DND-41 (cell line): Measurements from ENCODE around the gene ARMH3.

Source experiments
- ATAC-seq: fragments of 200-7000 bp; cut with Tn5 transposase; 3 replicates; pipeline ENCODE4 v1.9.1; 2021; ENCODE audit warnings: low read depth; ENCODE audit not compliant: insufficient read depth
- DNase-seq: peaks from one replicate; pipeline ENCODE4 v3.0.0-alpha.2; 2020
- H2AFZ ChIP-seq: 2 replicates; pipeline ENCODE4 v1.6.0; 2012; ENCODE audit warnings: low read depth, low read length
- H3K27ac ChIP-seq: 2 replicates; pipeline ENCODE4 v1.5.1; 2012; ENCODE audit warnings: low read length, inconsistent platforms
- H3K27me3 ChIP-seq: fragments of 200-600 bp; sonication (generic); 2 replicates; pipeline ENCODE4 v1.6.0; 2012; ENCODE audit warnings: low read length, mild to moderate bottlenecking, inconsistent platforms; ENCODE audit not compliant: insufficient read depth, poor library complexity
- H3K36me3 ChIP-seq: 2 replicates; pipeline ENCODE4 v1.5.1; 2012; ENCODE audit warnings: low read length, inconsistent platforms; ENCODE audit not compliant: insufficient read depth
- H3K4me1 ChIP-seq: 2 replicates; pipeline ENCODE4 v1.5.1; 2012; ENCODE audit warnings: mild to moderate bottlenecking, low read length; ENCODE audit not compliant: insufficient read depth
- H3K4me2 ChIP-seq: 2 replicates; pipeline ENCODE4 v1.6.0; 2012; ENCODE audit warnings: mild to moderate bottlenecking, moderate library complexity, low read length, inconsistent platforms; ENCODE audit not compliant: insufficient read depth
- H3K4me3 ChIP-seq, 2 experiments: fragments of 200-600 bp in 1 of 2; shearing (Covaris generic) in 1 of 2; 2 replicates each; pipeline ENCODE4 v1.5.1; 2012 to 2016; ENCODE audit warnings: inconsistent platforms in 2 of 2, low read length in 2 of 2, mild to moderate bottlenecking in 2 of 2, low read depth in 1 of 2, moderate library complexity in 1 of 2
- H3K79me2 ChIP-seq: 2 replicates; pipeline ENCODE4 v1.6.0; 2012; ENCODE audit warnings: low read length, inconsistent platforms; ENCODE audit not compliant: insufficient read depth
- H3K9ac ChIP-seq: 2 replicates; pipeline ENCODE4 v1.6.0; 2012; ENCODE audit warnings: low read depth, mild to moderate bottlenecking, inconsistent platforms, low read length, moderate library complexity
- H3K9me3 ChIP-seq: 2 replicates; pipeline ENCODE4 v1.5.1; 2012; ENCODE audit warnings: low read length, moderate library complexity, mild to moderate bottlenecking, inconsistent platforms; ENCODE audit not compliant: insufficient read depth, severe bottlenecking
- H4K20me1 ChIP-seq: 2 replicates; pipeline ENCODE4 v1.6.0; 2012; ENCODE audit warnings: low read length; ENCODE audit not compliant: insufficient read depth
- EZH2 ChIP-seq: IDR thresholded peaks from 3 replicates; pipeline ENCODE4 v1.6.1; 2012; ENCODE audit warnings: borderline replicate concordance, low read depth, mild to moderate bottlenecking, moderate library complexity, low read length, inconsistent platforms; ENCODE audit not compliant: severe bottlenecking
- TF ChIP-seq, protein P1 (sequence below): IDR thresholded peaks from 2 replicates; pipeline ENCODE4 v1.5.1; 2012; ENCODE audit warnings: borderline replicate concordance, low read length, moderate library complexity, mild to moderate bottlenecking; ENCODE audit not compliant: poor library complexity, severe bottlenecking; ENCODE audit errors: extremely low read depth

ARMH3 gene

DNA sequence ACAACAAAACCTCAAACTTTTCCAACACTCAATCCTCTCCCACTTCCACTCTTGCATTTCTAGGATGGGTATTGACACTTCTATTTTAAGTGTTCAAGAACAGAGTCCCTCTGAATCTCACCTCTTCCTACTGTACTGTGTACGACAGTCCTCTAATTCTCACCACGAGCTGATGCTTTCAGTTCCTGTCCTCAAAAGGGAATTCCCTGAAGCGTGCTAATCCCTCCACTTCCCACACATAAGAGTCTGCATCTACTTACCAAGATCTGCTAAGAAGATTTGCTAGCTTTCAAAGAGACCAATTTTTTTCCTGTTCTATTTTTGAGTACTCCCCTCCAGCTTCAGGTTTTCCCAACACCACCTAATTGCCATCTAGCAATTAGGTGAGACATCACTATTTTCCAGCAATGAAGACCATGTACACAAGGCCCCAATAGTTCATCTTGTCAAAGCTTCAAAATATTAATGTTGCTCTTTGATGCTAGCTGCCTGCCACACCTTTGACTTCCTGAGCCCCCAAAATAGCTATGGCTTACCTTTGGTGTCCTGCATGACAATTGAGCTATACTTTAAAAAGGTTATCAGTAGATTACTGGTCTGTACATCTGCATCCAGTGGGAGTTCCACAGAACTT lies 54.4 kb downstream of the ARMH3 start:
- no peaks in the 10 kb centered on the region for H4K20me1 ChIP-seq
- no peaks in the 10 kb centered on the region for H3K27me3 ChIP-seq
- no peak overlapping the region for H3K4me3 ChIP-seq
- H2AFZ ChIP-seq, result no peak overlapping the region
- no peak overlapping the region for H3K4me2 ChIP-seq
- DNase-seq (no peak), ATAC-seq (no peak)
- no peaks in the 10 kb centered on the region for H3K79me2 ChIP-seq
- TF ChIP-seq EZH2, result no peak
- TF ChIP-seq, protein P1, sequence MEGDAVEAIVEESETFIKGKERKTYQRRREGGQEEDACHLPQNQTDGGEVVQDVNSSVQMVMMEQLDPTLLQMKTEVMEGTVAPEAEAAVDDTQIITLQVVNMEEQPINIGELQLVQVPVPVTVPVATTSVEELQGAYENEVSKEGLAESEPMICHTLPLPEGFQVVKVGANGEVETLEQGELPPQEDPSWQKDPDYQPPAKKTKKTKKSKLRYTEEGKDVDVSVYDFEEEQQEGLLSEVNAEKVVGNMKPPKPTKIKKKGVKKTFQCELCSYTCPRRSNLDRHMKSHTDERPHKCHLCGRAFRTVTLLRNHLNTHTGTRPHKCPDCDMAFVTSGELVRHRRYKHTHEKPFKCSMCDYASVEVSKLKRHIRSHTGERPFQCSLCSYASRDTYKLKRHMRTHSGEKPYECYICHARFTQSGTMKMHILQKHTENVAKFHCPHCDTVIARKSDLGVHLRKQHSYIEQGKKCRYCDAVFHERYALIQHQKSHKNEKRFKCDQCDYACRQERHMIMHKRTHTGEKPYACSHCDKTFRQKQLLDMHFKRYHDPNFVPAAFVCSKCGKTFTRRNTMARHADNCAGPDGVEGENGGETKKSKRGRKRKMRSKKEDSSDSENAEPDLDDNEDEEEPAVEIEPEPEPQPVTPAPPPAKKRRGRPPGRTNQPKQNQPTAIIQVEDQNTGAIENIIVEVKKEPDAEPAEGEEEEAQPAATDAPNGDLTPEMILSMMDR, result no peak
- H3K4me1 ChIP-seq, result no peaks in the 10 kb centered on the region
- no peaks in the 10 kb centered on the region for H3K9me3 ChIP-seq
- H3K27ac ChIP-seq, result no peak overlapping the region
- H3K36me3 ChIP-seq, result peaks cover 42% of the 10 kb centered on the region
- H3K9ac ChIP-seq, result no peak overlapping the region

DNA sequence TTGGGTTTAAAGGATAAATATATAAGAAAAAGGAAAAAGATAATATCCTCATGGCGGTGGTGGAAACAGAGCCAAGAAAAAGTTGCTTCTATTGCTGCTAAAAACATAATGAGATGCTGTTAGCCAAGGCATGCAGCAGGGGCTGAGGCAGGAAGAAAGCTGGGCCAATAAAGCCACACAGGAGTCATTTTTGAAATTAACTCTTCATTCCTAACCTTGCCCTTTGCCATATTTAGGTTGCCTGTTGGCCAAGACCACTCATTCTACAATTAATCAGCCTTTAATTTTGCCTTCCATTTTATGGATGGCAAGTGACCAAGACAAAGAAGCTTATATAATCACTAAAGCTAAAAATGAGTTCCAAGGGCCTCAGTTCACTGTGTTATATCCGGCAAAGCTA lies 58.2 kb downstream of the ARMH3 start:
- H4K20me1 ChIP-seq, result no peaks in the 10 kb centered on the region
- H3K27me3 ChIP-seq, result no peaks in the 10 kb centered on the region
- H3K4me1 ChIP-seq, result no peaks in the 10 kb centered on the region
- H3K9ac ChIP-seq, result no peak overlapping the region
- peaks cover 47% of the 10 kb centered on the region for H3K36me3 ChIP-seq
- H3K79me2 ChIP-seq, result no peaks in the 10 kb centered on the region
- no peak for ATAC-seq
- H3K9me3 ChIP-seq, result no peaks in the 10 kb centered on the region
- no peak overlapping the region for H3K27ac ChIP-seq
- no peak overlapping the region for H2AFZ ChIP-seq
- TF ChIP-seq EZH2, result no peak
- TF ChIP-seq, protein P1, result no peak
- no peak for DNase-seq
- no peak overlapping the region for H3K4me2 ChIP-seq
- no peak overlapping the region for H3K4me3 ChIP-seq

DNA sequence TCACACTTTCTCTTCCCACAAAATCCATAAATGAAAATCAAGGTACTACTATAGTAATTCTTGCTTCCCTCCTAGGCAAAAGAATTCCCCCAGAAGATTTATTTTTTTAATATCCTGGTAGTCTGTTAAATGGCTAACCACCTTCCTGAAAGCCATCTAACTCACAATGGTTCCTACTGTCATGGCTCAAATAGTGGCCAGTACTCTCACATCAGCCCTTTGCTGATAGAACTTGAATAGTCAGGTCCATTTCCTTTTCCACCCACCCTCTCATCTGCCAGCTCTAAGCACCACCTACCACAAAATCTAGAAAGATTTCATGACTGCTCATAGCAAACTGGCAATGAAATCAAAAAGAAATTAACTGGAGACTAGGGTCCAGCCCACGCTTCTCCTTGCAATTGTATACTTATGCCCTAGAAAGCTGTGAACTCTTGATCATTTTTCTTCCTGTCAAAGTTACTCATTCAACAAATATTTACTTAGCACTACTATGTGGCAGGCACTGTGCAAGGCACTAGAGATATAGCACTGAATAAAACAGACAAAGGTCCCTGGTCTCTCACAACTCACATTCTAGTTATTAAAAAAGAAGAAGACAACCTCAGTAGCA lies 60.4 kb downstream of the ARMH3 start:
- H3K27me3 ChIP-seq, result no peaks in the 10 kb centered on the region
- H4K20me1 ChIP-seq, result no peaks in the 10 kb centered on the region
- H3K27ac ChIP-seq, result no peak overlapping the region
- H3K4me1 ChIP-seq, result no peaks in the 10 kb centered on the region
- no peak overlapping the region for H3K9ac ChIP-seq
- no peak overlapping the region for H3K4me3 ChIP-seq
- no peak overlapping the region for H2AFZ ChIP-seq
- H3K79me2 ChIP-seq, result no peaks in the 10 kb centered on the region
- H3K4me2 ChIP-seq, result no peak overlapping the region
- DNase-seq, result no peak
- TF ChIP-seq, protein P1, result no peak
- TF ChIP-seq EZH2, result no peak
- H3K36me3 ChIP-seq, result peaks cover 51% of the 10 kb centered on the region
- no peak for ATAC-seq
- H3K9me3 ChIP-seq, result no peaks in the 10 kb centered on the region
